Limb (tissue), 2 donors: Measurements from ENCODE around the gene DCK.
A peak's percentile ranks its signal among the peaks of the same experiment; 100 is the strongest.

Source experiments
- DNase-seq, 2 donors: peaks; one replicate each; pipeline ENCODE4 v3.0.0-alpha.2; 2016; ENCODE audit errors: extremely low spot score in 2 of 2

The DCK gene

DNA sequence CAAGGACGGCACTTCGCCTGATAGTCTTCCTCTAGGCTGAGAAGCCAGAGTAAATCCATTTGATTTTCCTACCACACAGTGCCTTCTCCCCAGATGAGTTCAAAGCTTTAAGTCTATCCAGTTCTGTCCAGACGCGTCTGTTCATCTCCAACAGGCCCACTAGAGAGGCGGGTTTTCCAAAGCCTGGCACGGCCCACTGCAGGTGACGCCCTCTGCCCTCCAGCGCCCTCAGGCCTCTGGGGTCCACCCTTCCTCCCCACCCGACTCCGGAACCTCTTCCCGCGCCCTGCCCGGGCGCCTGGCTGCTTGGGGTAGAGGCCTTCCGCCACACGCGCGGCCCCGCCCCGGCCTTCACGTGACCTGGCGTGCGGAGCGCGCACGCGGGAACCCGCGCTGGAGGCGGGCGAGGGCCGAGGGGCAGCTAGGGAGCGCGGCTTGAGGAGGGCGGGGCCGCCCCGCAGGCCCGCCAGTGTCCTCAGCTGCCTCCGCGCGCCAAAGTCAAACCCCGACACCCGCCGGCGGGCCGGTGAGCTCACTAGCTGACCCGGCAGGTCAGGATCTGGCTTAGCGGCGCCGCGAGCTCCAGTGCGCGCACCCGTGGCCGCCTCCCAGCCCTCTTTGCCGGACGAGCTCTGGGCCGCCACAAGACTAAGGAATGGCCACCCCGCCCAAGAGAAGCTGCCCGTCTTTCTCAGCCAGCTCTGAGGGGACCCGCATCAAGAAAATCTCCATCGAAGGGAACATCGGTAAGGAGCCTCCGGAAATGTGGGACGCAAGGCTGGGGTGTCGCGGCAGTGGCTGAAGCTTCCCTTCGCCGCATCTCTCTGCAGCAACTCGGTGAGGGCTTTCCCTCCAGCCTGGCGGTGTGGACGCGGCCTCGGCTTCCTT lies at the start of gene DCK:
Gene DCK (plus strand): TSS at position 469 of the 888 bp plus-strand sequence. CDS start 187 bp downstream, at position 656.
- DNase-seq: peak; percentile 90 to 94

DNA sequence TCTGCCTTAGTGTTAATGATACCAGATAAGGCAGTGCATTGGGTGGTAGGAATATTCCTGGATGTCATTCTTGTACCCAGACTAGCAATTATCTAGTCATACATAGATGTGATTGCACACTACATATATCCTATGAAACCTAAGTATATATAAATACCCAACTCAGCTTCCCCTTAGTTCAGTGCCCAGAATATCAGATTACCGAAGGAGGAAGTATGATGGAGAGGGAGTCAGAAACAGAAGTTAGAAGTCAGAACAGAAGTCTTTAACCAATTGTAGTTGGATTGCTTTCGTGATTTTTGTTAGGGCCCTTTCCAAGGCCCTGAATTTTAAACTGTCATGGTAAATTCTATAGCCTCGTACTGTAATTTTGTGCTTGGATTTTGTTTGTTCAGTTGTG lies 48.4 kb upstream of the DCK start:
- DNase-seq: no peak

DNA sequence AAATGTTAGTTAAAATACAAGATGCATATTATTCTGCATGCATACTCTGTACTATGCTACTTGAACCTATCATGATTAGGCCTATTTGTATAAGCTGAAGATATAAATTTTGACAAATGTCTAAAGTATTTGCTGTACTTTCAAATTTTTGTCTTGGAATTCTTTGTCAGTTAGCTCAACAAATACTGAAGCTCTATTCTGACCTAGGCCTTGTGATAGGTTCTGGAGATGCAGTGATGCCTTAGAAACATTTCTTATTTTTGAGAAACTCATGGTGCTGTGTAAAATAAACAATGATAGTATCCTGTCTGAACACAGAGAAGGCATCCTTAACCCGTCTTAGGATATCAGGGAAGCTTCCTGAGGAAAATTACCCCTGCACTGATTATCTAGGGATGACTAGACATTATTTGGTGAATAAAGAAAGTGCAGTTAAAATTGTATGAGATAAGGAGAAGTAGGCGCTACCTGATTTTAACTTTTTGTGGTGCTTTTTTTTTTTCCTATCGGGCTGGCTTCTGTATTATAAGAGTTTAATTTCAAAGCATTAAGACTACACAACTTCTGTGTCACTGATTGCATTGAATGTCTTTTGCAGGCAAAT lies 47.9 kb upstream of the DCK start:
- no peak for DNase-seq

DNA sequence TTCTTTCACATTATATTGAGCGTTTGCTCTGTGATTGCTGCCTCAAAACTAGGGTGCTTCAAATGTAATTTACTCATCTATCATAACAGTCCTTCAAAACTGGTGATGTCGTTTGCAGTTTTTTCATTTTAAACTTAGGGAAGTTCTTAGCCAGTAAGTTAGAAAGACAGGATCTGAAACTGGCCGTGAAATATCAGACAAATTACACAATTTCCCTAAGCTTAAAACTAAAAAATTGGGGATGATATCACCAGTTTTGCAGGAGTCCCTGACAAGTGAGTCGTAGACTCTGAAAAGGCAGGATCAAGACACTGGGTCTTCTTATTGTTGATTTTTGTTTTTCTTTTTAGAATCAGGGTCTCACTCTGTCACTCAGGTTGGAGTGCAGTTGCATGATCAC lies 46.5 kb upstream of the DCK start:
- no peak for DNase-seq

DNA sequence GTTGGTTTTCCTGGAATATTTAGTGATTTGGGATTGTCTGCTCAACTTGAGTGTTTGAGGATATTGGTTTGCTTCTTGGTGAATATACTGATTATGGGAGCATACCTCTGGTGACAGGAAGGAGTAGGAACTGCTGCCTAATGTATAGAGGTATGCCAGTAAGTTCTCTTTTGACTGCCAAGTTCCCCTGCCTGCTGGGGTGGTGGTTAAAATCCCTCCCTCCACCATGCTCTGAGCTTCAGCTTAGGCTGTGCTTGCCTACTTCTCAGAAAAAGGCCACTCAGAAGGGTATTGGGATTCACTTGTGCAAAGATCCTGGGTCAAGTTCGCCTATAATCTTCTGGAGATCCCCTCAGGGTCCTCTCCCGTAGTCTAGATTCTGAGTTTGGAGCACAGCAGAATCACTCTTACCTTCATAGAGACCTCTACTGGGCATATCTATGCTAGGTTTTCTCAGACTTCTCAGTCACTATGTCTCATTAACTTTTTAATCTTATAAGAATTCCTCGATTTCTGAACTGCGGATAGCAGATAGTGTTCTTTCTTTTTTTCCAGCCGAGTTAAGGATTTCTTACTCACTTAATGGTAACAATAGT lies 44.7 kb upstream of the DCK start:
- DNase-seq: no peak

DNA sequence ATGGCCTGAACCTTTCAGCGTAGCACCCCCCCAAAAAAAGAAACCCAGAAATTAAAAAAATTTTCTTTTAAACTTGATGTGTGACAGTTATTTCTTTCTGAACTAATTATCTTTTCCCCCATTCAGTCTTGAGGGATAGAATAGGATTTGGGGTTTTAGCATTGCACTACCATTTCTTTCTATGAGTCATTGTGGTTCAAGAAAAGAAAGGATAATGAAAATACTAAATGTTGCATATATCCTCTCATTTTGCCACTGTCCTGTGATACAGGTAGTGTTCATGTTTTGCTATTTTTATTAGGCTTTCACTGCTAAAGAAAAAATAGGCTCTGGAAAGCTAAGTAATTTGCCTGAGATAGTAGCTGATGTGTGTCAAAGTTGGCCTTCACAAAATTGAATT lies 39.4 kb upstream of the DCK start:
- no peak for DNase-seq

DNA sequence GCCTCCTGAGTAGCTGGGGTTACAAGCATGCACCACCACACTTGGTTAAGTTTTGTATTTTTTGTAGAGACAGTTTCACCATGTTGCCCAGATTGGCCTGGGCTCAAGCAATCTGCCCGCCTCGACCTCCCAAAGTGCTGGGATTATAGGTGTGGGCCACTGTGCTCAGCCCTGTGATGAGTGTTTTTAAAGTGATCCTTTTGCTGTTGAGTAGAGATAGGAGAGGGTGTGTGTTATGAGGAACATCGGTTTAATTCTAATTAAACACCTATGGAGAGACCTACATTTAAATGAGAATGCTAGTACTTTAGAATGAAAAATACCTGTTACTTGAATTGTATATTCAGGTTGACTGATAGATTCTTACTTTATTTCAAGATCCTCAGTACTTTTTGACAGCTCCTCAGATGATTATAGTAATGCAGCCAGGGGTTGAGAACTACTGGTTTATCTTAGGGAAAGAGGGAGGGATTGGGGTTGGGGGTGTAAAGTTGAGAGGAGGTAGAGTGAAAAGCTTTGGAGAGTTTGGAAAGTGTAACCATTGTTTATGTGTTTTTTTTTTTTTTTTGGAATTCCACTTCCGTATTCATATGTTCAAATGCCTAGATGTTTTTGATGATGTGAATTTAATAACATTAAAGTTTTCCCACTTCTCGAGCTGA lies 36.8 kb upstream of the DCK start:
- no peak for DNase-seq

DNA sequence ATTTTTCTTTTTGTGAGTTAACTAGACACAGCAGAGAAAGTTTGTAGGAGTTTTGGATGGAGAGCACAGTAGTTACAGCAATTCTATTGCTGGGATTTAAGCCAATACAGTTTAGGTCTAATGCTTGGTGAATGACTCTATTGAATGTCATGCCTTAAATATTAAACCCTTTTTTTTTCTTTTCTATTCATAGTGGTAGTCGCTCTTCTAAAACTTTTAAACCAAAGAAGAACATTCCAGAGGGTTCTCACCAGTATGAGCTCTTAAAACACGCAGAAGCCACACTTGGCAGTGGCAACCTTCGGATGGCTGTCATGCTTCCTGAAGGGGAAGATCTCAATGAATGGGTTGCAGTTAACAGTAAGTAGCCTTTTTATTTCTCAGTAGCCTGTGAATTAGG lies 34.8 kb upstream of the DCK start:
- DNase-seq: no peak

DNA sequence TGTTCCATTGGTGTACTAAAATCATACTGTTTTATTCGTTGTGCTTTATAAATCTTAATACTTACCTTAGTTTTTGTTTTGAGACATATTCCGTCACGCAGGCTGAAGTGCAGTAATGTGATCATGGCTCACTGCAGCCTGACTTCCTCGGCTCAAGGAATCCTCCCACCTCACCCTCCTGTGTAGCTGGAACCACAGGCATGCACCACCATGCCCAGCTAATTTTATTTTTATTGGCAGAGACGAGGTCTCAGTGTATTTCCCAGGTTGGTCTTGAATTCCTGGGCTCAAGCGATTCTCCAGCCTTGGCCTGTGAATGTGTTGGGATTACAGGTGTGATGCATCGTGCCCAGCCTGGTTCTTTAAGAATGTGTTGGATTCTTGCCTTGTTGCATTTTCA lies 24.4 kb upstream of the DCK start:
- no peak for DNase-seq

DNA sequence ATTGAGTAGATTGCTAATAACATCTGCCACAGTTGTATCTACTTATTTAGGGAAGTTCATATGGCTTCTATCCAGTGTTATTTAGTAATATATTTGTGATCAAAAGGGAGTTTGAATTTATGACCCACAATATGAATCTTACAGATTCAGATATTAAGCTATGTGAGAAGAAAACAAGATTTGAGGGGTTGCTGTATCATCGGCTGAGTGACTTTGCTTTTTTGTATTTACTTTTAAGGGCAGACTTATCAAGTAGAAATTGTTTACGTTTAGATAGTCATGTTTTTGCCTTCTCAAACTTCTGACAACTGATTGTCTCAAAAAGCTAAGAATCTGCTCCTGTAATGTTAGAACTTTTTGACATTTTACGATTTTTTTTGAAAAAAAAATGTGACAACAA lies 17.2 kb upstream of the DCK start:
- DNase-seq: no peak

DNA sequence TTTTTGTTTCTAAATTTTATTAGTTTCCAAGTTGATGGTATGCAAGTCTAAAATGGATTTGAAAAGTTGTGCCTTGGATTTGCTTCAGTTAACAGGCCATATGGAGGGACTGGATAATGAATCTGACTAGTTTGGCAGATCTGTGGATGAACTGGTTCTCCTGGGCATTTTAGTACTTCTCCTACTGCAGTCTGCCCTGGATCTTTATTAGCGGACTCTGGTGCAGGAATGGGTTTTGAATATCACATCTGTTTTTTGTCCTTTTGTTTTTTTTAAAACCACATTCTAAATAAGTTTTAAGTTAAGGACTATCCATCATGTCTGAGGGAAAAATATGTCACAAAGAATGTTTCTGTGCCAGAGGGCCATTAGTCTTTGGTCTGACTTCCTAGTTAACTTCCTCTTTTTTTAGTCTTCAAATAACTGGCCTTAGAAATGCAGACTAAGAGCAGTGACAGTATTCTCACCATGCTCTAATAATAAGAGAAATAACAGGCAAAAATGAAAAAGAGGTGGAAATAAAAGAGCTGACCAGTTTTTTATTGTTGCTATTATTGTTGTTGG lies 13.9 kb upstream of the DCK start:
- DNase-seq: no peak

DNA sequence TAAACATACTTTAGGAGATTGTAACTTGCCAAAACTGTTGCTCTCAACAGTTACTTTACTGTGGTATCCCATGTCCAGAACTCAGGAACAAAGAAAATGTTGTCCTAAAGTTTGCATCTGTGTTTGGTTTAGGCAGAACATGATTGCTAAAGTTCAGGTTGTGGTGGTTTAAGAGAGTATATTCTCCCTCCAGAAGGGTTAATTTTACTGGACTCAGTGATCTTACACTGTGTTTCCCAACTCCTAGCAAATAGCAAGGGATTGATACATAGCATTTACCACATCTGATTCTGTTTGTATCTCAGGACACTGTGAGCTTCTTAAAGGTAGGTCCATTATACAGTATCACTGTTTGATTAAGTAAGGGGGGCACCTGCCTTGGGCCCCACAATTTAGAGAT lies 13.3 kb upstream of the DCK start:
- no peak for DNase-seq

DNA sequence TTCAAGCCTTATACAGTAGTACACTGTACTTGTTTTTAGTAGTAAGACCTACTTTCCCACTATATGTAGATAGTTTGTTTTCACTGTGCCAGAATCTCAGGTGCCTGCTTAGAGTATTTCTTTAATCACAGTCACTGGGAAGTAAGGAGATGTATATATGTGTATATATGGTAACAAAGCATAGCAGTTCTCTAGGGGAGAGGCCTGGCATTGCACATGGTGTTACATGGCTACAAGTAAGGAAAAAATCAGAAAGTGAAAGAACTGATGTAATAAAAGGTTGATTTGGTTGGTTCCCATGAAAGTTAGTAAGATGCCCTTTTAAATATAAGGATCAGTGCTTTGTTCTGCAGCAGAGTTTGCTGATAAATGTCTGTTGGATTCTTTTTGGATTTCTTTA lies 9.3 kb upstream of the DCK start:
- no peak for DNase-seq

DNA sequence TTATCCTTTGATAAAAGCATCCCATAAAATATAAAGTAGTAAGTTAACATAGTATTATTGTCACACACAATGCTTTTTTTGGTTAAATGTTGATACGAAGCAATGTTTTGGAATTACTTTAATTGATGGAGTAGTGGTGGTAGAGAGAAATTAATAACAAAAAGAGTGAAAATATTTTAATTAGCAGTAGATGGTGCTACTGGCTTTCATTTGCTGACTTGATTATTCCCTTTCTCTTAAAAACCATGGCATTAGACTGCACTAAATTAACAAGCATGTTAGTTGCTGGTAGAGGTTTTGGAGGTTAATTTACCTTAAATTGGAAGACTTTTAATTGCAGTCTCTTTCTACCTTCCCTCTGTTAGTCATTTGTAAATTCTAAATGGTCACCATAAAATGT lies 8.9 kb upstream of the DCK start:
- no peak for DNase-seq

DNA sequence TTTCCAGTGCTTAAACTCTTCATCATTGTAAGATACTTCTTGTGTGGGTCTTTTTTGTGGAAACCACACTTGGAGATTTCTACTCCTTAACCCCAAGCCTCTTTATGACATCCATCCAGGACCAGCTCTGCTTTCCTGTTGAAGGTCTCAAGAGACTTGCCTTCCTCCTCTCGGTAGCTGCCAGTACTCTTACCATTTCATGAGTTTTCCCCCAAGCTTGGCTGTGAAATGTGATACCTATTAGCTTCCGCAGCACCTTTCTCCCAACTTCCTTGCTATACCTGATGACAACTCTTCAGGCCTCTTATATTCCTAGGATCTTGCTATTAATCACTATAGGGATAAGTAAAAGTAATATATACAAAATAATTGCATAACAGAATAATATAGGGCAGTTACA lies 1.9 kb upstream of the DCK start:
- no peak for DNase-seq

DNA sequence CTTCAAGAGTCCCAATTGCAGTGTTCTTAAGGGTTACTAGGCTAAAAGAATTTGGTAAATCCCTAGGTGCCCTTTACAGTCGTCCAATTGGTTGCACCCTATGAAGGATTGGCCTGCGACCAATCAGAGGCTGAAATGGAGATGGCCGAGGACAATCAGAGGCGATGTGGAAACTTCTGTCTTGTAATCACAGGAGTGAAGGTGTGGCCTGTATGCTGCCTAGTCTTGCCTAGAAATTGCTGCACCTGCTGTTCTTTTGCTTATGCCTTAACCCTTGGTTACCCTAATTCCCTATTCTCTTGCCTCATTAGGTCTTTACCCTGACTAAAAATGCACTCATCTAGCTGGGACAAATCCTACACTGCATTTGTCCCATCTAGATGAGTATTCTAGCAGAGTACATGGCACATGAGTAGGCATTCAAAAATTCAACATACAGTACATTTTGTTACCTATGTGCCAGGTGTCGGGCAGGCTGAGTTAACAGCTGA lies 1.0 kb upstream of the DCK start:
- DNase-seq: no peak

DNA sequence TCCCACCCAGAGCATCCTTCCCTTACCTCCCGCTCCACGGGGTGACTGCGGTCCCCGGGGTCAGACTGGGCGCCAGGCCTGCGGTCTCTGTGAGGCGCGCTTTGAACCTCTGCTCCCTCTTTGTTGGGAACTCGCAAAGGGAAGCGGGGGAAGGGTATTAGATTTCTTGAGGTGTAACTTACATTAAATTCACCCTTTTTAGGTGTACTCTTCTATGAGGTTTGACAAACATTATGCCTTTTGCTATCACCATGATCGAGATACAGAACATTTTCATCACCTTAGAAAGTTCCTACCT lies 569 bp downstream of the DCK start:
- DNase-seq: no peak

DNA sequence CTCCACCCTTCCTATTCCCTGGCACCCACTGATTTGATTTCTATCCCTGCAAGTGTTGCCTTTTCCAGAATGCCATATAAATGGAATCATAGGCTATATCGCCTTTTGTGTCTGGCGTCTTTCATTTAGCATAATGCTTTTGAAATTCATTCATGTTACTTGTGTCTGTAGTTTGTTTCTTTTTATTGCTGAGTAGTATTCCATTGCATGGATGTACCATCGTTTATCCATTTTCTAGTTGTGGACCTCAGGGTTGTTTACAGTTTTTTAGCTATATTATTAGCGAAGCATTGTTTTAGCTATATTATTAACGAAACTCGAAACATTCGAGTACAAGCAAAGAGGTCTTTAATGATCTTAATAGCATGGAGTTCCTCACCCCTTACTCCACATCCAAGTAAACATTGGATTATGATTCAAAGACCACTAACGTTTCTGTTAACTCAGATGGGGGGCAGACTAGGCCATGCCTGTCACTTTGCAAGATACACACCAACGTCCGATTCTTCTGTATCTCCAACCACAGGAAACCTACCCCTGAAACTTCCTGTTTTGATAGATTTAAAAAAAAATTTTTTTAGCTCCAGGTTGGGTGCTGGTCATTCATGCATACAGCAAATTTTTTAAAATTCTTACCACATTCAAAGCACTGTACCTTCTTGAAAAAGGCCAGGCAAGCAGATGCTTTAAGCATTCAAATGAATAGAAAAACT lies 1.1 kb downstream of the DCK start:
- no peak for DNase-seq

DNA sequence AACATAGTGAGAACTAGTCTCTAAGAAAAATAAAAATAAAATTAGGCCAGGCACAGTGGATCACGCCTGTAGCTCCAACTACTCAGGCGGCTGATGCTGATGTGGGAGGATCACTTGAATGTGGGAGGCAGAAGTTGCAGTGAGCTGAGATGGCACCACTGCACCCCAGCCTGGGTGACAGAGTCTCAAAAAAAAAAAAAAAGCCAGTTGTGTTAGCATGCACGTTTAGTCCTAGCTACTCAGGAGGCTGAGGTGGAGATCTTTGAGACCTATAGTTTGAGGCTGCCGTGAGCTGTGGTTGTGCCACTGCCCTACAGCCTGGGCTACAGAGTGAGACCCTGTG lies 2.5 kb downstream of the DCK start:
- no peak for DNase-seq

DNA sequence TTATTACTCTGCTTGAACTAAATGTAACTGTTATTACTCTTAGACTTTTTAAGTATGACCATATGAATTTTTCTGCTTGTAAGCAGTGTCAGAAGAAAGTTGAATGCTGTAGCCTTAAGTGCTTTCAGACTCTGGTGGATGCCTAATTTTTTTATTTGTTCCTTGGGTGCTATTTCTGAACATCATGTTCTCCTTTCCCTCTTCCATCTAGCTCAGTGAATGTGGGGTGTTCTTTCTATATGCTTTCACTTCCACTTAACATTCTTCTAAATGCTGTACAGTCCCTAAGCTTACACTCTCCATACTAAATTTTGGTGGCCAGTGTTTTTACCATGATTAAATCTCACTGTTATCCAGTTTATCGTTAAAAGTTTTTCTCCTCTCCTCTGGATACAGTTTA lies 3.6 kb downstream of the DCK start:
- no peak for DNase-seq

DNA sequence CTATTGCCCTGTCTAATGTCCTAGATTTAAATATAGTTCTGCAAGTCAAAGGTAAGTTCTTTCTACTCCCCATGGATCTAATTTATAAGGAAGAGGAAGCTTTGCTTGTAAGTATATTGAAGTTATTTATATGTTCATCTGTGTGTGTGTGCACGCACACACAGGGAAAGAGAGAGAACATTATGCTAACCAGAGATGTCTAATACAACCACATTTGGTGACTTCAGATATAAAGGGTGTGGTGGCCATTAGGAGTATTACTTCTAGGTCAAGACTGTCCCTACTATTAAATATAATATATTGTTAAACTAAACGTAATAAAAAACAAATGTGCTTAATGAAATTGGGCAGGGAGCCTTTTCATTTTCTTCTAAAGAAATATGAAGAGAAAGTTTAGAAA lies 4.1 kb downstream of the DCK start:
- DNase-seq: no peak
